ENCODE data around the gene TUBB.
"Not testable (repeated sequence)": the region's sequence is repeated elsewhere in the genome, so short reads cannot be mapped to it uniquely, and the experiment has no call there.

DNA sequence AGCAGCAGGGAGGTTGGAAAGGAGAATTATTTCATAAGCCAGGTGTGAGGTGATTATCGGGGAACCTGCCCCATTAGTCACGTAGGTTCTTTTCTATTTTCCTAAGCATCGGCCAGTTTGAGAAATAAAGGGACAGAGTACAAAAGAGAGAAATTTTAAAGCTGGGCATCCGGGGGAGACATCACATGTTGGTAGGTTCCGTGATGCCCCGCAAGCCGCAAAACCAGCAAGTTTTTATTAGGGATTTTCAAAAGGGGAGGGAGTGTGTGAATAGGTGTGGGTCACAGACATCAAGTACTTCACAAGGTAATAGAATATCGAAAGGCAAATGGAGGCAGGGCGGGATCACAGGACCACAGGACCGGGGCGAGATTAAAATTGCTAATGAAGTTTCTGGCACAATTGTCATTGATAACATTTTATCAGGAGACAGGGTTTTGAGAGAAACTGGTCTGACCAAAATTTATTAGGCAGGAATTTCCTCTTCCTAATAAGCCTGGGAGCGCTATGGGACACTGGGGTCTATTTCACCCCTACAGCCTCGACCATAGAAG is 44.4 kb downstream of the TUBB start:
- TF ChIP-seq, protein P1, sequence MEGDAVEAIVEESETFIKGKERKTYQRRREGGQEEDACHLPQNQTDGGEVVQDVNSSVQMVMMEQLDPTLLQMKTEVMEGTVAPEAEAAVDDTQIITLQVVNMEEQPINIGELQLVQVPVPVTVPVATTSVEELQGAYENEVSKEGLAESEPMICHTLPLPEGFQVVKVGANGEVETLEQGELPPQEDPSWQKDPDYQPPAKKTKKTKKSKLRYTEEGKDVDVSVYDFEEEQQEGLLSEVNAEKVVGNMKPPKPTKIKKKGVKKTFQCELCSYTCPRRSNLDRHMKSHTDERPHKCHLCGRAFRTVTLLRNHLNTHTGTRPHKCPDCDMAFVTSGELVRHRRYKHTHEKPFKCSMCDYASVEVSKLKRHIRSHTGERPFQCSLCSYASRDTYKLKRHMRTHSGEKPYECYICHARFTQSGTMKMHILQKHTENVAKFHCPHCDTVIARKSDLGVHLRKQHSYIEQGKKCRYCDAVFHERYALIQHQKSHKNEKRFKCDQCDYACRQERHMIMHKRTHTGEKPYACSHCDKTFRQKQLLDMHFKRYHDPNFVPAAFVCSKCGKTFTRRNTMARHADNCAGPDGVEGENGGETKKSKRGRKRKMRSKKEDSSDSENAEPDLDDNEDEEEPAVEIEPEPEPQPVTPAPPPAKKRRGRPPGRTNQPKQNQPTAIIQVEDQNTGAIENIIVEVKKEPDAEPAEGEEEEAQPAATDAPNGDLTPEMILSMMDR (IDR thresholded peaks at IDR 0.05; ENCODE audit: low read depth, low read length), result not testable (repeated sequence)
- not testable (repeated sequence) for TF ChIP-seq POLR2A (IDR thresholded peaks at IDR 0.05; ENCODE audit: extremely low read depth, insufficient read length); MYC (IDR thresholded peaks at IDR 0.05; ENCODE audit: low read depth, low read length)
- TF ChIP-seq, protein P2, sequence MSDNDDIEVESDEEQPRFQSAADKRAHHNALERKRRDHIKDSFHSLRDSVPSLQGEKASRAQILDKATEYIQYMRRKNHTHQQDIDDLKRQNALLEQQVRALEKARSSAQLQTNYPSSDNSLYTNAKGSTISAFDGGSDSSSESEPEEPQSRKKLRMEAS (IDR thresholded peaks at IDR 0.05; ENCODE audit: low read depth, low read length), result not testable (repeated sequence)
